Sigmoid colon (tissue), 4 donors: ENCODE measurements around the gene CAMK2N2.

ENCODE experiments used
- EP300 ChIP-seq, 4 donors: sonication (generic); formaldehyde crosslinking; IDR thresholded peaks; one replicate each; pipeline ENCODE4 v1.6.1; 2017; ENCODE audit warnings: antibody characterized with exemption in 4 of 4
- POLR2A ChIP-seq, 2 donors: fragments of 450-650 bp; IDR thresholded peaks; one replicate each; pipeline ENCODE4 v1.6.1; 2016; ENCODE audit warnings: antibody characterized with exemption in 2 of 2, mild to moderate bottlenecking in 2 of 2, moderate library complexity in 2 of 2
- POLR2AphosphoS5 ChIP-seq, 4 donors: sonication (generic); formaldehyde crosslinking; IDR thresholded peaks; one replicate each; pipeline ENCODE4 v1.6.1; 2017; ENCODE audit warnings: antibody characterized with exemption in 4 of 4
- TF ChIP-seq, protein P1 (sequence below), 4 experiments: fragments of 450-650 bp in 3 of 4; fragments of 200-600 bp in 1 of 4; IDR thresholded peaks; one replicate each; pipeline ENCODE4 v1.5.1; 2016 to 2019; ENCODE audit warnings: antibody characterized with exemption in 4 of 4, mild to moderate bottlenecking in 3 of 4, moderate library complexity in 2 of 4

DNA sequence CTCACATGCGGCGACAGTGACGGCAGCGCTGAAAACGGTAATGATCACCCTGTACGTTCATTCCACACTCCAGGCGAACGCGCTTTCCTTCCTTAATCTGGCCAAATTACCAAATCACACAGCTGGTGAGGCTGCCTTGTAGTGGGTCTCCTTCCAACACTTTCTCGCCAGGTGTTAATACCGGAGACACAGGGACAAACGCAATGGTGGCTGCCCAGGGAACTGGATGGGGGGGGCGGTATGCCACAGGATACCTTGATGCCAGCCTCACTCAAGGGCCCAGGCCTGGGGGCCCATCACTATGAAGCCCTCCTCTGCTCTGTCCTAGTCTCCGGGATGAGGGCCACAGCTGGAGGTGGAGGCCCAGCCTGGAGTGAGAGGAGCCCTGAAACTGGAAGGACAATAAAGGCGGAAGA, 1.4 kb upstream of the CAMK2N2 start:
- TF ChIP-seq, protein P1, sequence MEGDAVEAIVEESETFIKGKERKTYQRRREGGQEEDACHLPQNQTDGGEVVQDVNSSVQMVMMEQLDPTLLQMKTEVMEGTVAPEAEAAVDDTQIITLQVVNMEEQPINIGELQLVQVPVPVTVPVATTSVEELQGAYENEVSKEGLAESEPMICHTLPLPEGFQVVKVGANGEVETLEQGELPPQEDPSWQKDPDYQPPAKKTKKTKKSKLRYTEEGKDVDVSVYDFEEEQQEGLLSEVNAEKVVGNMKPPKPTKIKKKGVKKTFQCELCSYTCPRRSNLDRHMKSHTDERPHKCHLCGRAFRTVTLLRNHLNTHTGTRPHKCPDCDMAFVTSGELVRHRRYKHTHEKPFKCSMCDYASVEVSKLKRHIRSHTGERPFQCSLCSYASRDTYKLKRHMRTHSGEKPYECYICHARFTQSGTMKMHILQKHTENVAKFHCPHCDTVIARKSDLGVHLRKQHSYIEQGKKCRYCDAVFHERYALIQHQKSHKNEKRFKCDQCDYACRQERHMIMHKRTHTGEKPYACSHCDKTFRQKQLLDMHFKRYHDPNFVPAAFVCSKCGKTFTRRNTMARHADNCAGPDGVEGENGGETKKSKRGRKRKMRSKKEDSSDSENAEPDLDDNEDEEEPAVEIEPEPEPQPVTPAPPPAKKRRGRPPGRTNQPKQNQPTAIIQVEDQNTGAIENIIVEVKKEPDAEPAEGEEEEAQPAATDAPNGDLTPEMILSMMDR (IDR thresholded peaks at IDR 0.05), result no peak
- TF ChIP-seq POLR2A (IDR thresholded peaks at IDR 0.05) (no peak), POLR2AphosphoS5 (IDR thresholded peaks at IDR 0.05) (no peak), EP300 (IDR thresholded peaks at IDR 0.05) (no peak)
